Thoracic aorta (tissue), 2 donors: ENCODE data around the gene CELF3. TPM values are rescaled to one million over a fixed set of nuclear protein-coding genes. Genes with fewer than 3 reads are reported as not detected.

Experiments
- ATAC-seq: fragments of 150-250 bp; one replicate; pipeline ENCODE4 v1.8.0; 2017; ENCODE audit warnings: low read depth; ENCODE audit not compliant: insufficient number of reproducible peaks, low FRiP score
- DNase-seq: peaks from one replicate; pipeline ENCODE4 v3.0.0-alpha.2; 2020; ENCODE audit warnings: low spot score
- H3K27ac ChIP-seq, 2 donors: fragments of 200-600 bp; sonication (generic); 1 replicate in 1 of 2; 2 replicates in 1 of 2; pipeline ENCODE4 v1.5.1; 2016; ENCODE audit warnings: mild to moderate bottlenecking in 2 of 2, moderate library complexity in 2 of 2
- H3K27me3 ChIP-seq: fragments of 200-600 bp; sonication (generic); replicated peaks from 2 replicates; pipeline ENCODE4 v1.6.0; 2016; ENCODE audit warnings: mild to moderate bottlenecking; ENCODE audit not compliant: insufficient read depth
- H3K36me3 ChIP-seq: fragments of 200-600 bp; sonication (generic); one replicate; pipeline ENCODE4 v1.5.1; 2016
- H3K4me1 ChIP-seq, 2 donors: fragments of 200-600 bp; sonication (generic); 1 replicate in 1 of 2; 2 replicates in 1 of 2; pipeline versions ENCODE4 v1.5.1 to v1.6.0; 2016; ENCODE audit warnings: low read depth in 2 of 2, mild to moderate bottlenecking in 1 of 2; ENCODE audit not compliant: control insufficient read depth in 1 of 2
- H3K4me3 ChIP-seq: fragments of 200-600 bp; sonication (generic); 2 replicates; pipeline ENCODE4 v1.5.1; 2016; ENCODE audit warnings: mild to moderate bottlenecking
- H3K9me3 ChIP-seq: fragments of 200-600 bp; sonication (generic); 2 replicates; pipeline ENCODE4 v1.5.1; 2016
- total RNA-seq, 2 donors: library from RNA; depleted of rRNA; stranded (reverse); fragments of >200 nt; gene quantifications; one replicate each; pipeline versions ENCODE4 v1.1.0 to v1.2.3, GENCODE V29; 2016
- TF ChIP-seq, protein P1 (sequence below): fragments of 200-600 bp; sonication (generic); IDR thresholded peaks from one replicate; pipeline ENCODE4 v1.5.1; 2019; ENCODE audit warnings: antibody characterized with exemption

Gene CELF3
- total RNA-seq, 2 donors from 2014 or later, result not detected

DNA sequence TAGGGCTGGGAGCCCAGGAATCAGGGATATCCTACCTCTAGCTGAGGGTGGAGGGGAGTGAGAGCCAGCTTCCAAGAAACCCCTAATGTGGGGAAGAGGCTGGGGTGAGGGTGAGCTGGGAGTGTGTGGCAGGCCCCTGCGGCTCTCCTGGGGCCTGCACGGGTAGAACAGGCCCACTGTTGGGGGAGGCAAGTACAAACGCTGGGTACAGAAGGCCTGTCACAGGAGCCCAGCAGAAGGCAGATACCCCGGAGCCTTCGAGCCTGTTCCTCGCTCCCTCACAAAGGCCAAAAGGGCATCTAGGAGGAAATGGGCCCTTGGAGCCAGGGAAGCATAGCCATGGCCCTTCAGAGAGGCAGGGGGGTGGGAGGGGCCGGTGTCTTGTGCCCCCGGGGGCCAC is 13.7 kb downstream of the CELF3 start:
- no peaks in the 10 kb centered on the region for H3K27me3 ChIP-seq
- TF ChIP-seq, protein P1, sequence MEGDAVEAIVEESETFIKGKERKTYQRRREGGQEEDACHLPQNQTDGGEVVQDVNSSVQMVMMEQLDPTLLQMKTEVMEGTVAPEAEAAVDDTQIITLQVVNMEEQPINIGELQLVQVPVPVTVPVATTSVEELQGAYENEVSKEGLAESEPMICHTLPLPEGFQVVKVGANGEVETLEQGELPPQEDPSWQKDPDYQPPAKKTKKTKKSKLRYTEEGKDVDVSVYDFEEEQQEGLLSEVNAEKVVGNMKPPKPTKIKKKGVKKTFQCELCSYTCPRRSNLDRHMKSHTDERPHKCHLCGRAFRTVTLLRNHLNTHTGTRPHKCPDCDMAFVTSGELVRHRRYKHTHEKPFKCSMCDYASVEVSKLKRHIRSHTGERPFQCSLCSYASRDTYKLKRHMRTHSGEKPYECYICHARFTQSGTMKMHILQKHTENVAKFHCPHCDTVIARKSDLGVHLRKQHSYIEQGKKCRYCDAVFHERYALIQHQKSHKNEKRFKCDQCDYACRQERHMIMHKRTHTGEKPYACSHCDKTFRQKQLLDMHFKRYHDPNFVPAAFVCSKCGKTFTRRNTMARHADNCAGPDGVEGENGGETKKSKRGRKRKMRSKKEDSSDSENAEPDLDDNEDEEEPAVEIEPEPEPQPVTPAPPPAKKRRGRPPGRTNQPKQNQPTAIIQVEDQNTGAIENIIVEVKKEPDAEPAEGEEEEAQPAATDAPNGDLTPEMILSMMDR, result no peak
- no peaks in the 10 kb centered on the region for H3K4me1 ChIP-seq
- no peaks in the 10 kb centered on the region for H3K9me3 ChIP-seq
- H3K36me3 ChIP-seq, result peaks cover 18% of the 10 kb centered on the region
- H3K4me3 ChIP-seq, result no peak overlapping the region
- DNase-seq, result no peak
- no peak overlapping the region for H3K27ac ChIP-seq
- no peak for ATAC-seq

DNA sequence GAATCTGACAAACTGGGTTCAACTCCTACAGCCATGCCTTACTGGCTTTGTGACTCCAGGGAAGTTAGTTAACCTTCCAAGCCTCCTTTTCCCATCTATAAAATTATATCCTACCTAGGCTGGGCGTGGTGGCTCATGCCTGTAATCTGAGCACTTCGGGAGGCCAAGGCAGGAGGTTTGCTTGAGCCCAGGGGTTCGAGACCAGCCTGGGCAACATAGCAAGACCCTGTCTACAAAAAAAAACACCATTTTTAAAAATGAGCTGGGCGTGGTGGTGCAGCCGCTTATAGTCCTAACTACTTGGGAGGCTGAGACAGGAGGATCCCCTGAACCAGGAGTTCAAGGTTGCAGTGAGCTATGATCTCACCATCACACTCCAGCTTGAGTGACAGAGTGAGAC is 15.1 kb downstream of the CELF3 start:
- H3K9me3 ChIP-seq, result no peaks in the 10 kb centered on the region
- H3K4me3 ChIP-seq, result no peak overlapping the region
- H3K27me3 ChIP-seq, result no peaks in the 10 kb centered on the region
- no peaks in the 10 kb centered on the region for H3K4me1 ChIP-seq
- TF ChIP-seq, protein P1, result no peak
- no peak overlapping the region for H3K27ac ChIP-seq
- DNase-seq (no peak), ATAC-seq (no peak)
- H3K36me3 ChIP-seq, result peaks cover 31% of the 10 kb centered on the region

DNA sequence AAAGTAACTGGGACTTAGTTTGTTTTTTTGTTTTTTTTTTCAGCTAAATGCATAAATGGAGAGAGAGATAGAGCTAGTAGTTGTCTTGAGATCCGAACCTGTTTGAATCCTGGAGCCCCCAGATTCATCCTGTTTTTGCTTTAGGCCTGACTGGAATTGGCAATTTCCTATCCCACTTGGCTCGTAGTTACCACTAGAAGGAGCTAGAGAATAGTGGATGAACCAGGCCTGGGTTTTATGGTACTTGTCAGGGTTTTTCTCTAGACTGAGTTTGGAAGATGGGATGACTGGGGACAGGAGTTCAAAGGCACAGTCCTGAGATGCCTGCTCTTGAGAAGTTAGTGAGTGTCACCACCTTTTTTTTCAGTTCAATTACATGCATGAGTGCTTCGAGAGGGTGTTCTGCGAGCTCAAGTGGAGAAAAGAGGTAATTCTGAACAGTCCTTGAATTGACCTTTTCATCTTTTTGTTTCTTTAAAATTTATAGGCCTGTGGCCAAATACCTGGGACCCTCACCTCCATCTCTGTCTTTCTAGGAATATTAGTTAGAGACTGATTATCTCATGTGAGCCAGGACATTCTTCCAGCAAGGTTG is 23.4 kb downstream of the CELF3 start:
- Histone ChIP-seq H3K27ac (no peak overlapping the region), H3K27me3 (no peaks in the 10 kb centered on the region), H3K36me3 (peaks cover 27% of the 10 kb centered on the region), H3K4me1 (no peaks in the 10 kb centered on the region), H3K4me3 (no peak overlapping the region), H3K9me3 (no peaks in the 10 kb centered on the region)
- TF ChIP-seq, protein P1, result no peak
- DNase-seq, result no peak
- no peak for ATAC-seq

DNA sequence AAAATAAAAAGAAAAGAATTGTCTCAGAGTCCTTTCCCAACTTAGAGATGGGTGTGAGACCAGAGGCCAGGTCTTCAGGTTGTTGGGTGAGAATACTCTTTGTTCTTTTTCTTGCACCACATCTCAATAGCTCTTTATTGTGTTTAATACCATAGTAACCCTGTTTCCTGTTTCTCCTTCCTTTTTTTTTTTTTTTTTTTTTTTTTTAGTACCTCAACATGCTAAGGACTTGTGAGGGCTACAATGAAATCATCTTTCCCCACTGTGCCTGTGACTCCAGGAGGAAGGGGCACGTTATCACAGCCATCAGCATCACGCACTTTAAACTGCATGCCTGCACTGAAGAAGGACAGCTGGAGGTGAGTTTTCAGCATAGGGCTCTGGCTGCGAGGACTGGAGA is 24.4 kb downstream of the CELF3 start:
- Histone ChIP-seq H3K36me3 (peaks cover 19% of the 10 kb centered on the region), H3K4me3 (no peak overlapping the region), H3K27ac (no peak overlapping the region), H3K9me3 (no peaks in the 10 kb centered on the region), H3K27me3 (no peaks in the 10 kb centered on the region), H3K4me1 (no peaks in the 10 kb centered on the region)
- TF ChIP-seq, protein P1, result no peak
- DNase-seq (no peak), ATAC-seq (no peak)

DNA sequence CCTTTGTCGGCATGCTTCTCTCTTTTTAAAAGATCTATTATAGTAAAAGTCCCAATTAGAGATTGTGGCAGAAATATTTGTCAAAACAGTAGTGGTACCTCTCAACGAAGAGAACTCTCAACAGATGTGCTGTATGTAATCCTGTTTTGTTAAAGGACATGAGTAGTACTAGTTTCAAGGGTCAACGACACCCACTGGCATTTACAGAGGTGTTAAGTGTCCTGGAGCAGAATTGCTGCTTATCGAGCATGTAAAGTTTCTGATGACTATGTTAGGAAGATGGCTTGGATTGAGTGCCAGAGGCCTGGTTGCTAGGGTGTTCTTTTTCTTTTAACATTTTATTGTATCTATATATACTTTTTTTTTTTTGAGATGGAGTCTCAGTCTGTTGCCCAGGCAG is 27.1 kb downstream of the CELF3 start:
- Histone ChIP-seq H3K36me3 (peaks cover 21% of the 10 kb centered on the region), H3K27me3 (no peaks in the 10 kb centered on the region), H3K4me3 (no peak overlapping the region), H3K4me1 (no peaks in the 10 kb centered on the region), H3K9me3 (no peaks in the 10 kb centered on the region), H3K27ac (no peak overlapping the region)
- TF ChIP-seq, protein P1, result no peak
- DNase-seq (no peak), ATAC-seq (no peak)
